Measurements from ENCODE around the gene PGLYRP2. TPM values are rescaled to one million over a fixed set of nuclear protein-coding genes. Genes with fewer than 3 reads are reported as not detected.

PGLYRP2 gene
- total RNA-seq, 1 experiment from 2014 or later = not detected

- Histone ChIP-seq H3K9me2 (replicated peaks; ENCODE audit: low read length) (no peaks in the 10 kb centered on the region), H3K36me3 (ENCODE audit: low read depth, low read length) (no peaks in the 10 kb centered on the region), H3K9ac (ENCODE audit: low read length) (no peak overlapping the region), H3K27me3 (ENCODE audit: low read length) (peaks cover 19% of the 10 kb centered on the region), H2AFZ (ENCODE audit: low read length) (no peak overlapping the region), H3K4me3 (ENCODE audit: low read length) (no peak overlapping the region), H3K4me1 (ENCODE audit: insufficient read depth, low read length) (0 out of 2 replicates have a peak, but pooled peaks cover 3% of the 10 kb centered on the region), H4K20me1 (ENCODE audit: low read length) (no peaks in the 10 kb centered on the region), H3F3A (ENCODE audit: low read length, unreplicated experiment) (no peaks in the 10 kb centered on the region), H3K4me2 (ENCODE audit: low read length) (no peak overlapping the region), H3K27ac (ENCODE audit: low read length) (no peak overlapping the region), H3K9me3 (ENCODE audit: low read length) (no peaks in the 10 kb centered on the region), H3K79me2 (ENCODE audit: low read length) (no peaks in the 10 kb centered on the region)
- BruUV-seq (replicated peaks) = no TSS peak
- DNase-seq (no peak), ATAC-seq (no peak)
- intact Hi-C loops (cut with micrococcal nuclease) = no loop called here
- POLR2A ChIA-PET (ENCODE audit: unreplicated experiment) = no interaction called here
- no peak for TF ChIP-seq EZH2phosphoT487 (IDR thresholded peaks at IDR 0.05; ENCODE audit: borderline replicate concordance, low read length)
- CTCF ChIA-PET = no interaction called here
Measured at GRCh38 chr19:15507068-15508034, 28.1 kb upstream of the PGLYRP2 start.

- DNase-seq (no peak), ATAC-seq (no peak)
- peaks cover 19% of the 10 kb centered on the region for H3K27me3 ChIP-seq (ENCODE audit: low read length)
- POLR2A ChIA-PET (ENCODE audit: unreplicated experiment) = interaction anchor here (0.6 kb wide), 1 partner anchor 53 kb away, joined by 3 read pairs; no protein-coding TSS in a partner anchor
- no peaks in the 10 kb centered on the region for H3K9me2 ChIP-seq (replicated peaks; ENCODE audit: low read length)
- no peak overlapping the region for H3K9ac ChIP-seq (ENCODE audit: low read length)
- H3K4me1 ChIP-seq (ENCODE audit: insufficient read depth, low read length) = 0 out of 2 replicates have a peak, but pooled peaks cover 3% of the 10 kb centered on the region
- intact Hi-C loops (cut with micrococcal nuclease) = no loop called here
- CTCF ChIA-PET = no interaction called here
- no peak overlapping the region for H2AFZ ChIP-seq (ENCODE audit: low read length)
- H3K36me3 ChIP-seq (ENCODE audit: low read depth, low read length) = no peaks in the 10 kb centered on the region
- TF ChIP-seq EZH2phosphoT487 (IDR thresholded peaks at IDR 0.05; ENCODE audit: borderline replicate concordance, low read length) (no peak), CTCF (conservative IDR thresholded peaks at IDR 0.05; ENCODE audit: low read depth, low read length) (no peak), EZH2 (IDR thresholded peaks at IDR 0.05; ENCODE audit: low read length, unreplicated experiment) (no peak)
- no peaks in the 10 kb centered on the region for H4K20me1 ChIP-seq (ENCODE audit: low read length)
- BruUV-seq (replicated peaks) = no TSS peak
- H3K4me3 ChIP-seq (ENCODE audit: low read length) = no peak overlapping the region
- H3K27ac ChIP-seq (ENCODE audit: low read length) = no peak overlapping the region
- no peaks in the 10 kb centered on the region for H3F3A ChIP-seq (ENCODE audit: low read length, unreplicated experiment)
- H3K4me2 ChIP-seq (ENCODE audit: low read length) = no peak overlapping the region
- H3K9me3 ChIP-seq (ENCODE audit: low read length) = no peaks in the 10 kb centered on the region
- no peaks in the 10 kb centered on the region for H3K79me2 ChIP-seq (ENCODE audit: low read length)
Measured at GRCh38 chr19:15506074-15506571, 26.8 kb upstream of the PGLYRP2 start.

GRCh38 chr19:15502264-15502663 is 23.0 kb upstream of the PGLYRP2 start:
- H3K79me2 ChIP-seq (ENCODE audit: low read length) = no peaks in the 10 kb centered on the region
- TF ChIP-seq EZH2 (IDR thresholded peaks at IDR 0.05; ENCODE audit: low read length, unreplicated experiment) = no peak
- no peak for TF ChIP-seq EZH2phosphoT487 (IDR thresholded peaks at IDR 0.05; ENCODE audit: borderline replicate concordance, low read length)
- TF ChIP-seq CTCF (conservative IDR thresholded peaks at IDR 0.05; ENCODE audit: low read depth, low read length) = no peak
- intact Hi-C loops (cut with micrococcal nuclease) = no loop called here
- no peak for ATAC-seq
- H3K27me3 ChIP-seq (ENCODE audit: low read length) = no peaks in the 10 kb centered on the region
- H2AFZ ChIP-seq (ENCODE audit: low read length) = no peak overlapping the region
- DNase-seq = no peak
- H3K4me3 ChIP-seq (ENCODE audit: low read length) = no peak overlapping the region
- H3K9me3 ChIP-seq (ENCODE audit: low read length) = no peaks in the 10 kb centered on the region
- H3F3A ChIP-seq (ENCODE audit: low read length, unreplicated experiment) = no peaks in the 10 kb centered on the region
- H3K9me2 ChIP-seq (replicated peaks; ENCODE audit: low read length) = no peaks in the 10 kb centered on the region
- H3K4me1 ChIP-seq (ENCODE audit: insufficient read depth, low read length) = no peaks in the 10 kb centered on the region
- ChIA-PET POLR2A (ENCODE audit: unreplicated experiment) (no interaction called here), CTCF (no interaction called here)
- H3K27ac ChIP-seq (ENCODE audit: low read length) = no peak overlapping the region
- no peak overlapping the region for H3K4me2 ChIP-seq (ENCODE audit: low read length)
- H3K9ac ChIP-seq (ENCODE audit: low read length) = no peak overlapping the region
- no peaks in the 10 kb centered on the region for H3K36me3 ChIP-seq (ENCODE audit: low read depth, low read length)
- no TSS peak for BruUV-seq (replicated peaks)
- H4K20me1 ChIP-seq (ENCODE audit: low read length) = no peaks in the 10 kb centered on the region

Measured in PC-3 (cell line).